Measurements from ENCODE around the gene POM121L12.

DNA sequence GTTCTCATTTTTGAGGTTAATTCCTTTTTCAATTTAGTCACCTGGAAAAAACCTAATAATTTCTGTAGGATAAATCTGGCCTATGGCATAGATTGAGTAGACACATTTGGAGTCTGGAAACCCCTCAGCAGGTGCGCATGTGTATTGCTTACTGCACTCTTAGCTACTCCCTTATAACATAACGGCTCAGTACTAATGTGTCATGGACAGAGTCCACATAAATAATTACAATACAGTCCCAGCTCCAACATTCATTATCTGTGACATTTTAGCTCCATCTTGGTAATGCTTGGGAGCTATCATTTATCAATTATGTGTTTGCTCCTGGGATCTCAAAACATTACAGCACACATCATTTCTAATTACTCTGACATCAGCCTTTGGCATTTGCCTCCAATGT is 33.2 kb downstream of the POM121L12 start:
- TF ChIP-seq, protein P1, sequence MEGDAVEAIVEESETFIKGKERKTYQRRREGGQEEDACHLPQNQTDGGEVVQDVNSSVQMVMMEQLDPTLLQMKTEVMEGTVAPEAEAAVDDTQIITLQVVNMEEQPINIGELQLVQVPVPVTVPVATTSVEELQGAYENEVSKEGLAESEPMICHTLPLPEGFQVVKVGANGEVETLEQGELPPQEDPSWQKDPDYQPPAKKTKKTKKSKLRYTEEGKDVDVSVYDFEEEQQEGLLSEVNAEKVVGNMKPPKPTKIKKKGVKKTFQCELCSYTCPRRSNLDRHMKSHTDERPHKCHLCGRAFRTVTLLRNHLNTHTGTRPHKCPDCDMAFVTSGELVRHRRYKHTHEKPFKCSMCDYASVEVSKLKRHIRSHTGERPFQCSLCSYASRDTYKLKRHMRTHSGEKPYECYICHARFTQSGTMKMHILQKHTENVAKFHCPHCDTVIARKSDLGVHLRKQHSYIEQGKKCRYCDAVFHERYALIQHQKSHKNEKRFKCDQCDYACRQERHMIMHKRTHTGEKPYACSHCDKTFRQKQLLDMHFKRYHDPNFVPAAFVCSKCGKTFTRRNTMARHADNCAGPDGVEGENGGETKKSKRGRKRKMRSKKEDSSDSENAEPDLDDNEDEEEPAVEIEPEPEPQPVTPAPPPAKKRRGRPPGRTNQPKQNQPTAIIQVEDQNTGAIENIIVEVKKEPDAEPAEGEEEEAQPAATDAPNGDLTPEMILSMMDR (IDR thresholded peaks at IDR 0.05) = no peak
- no peak for TF ChIP-seq POLR2A (IDR thresholded peaks at IDR 0.05)
